Measurements from ENCODE around the gene TPD52L1.

- TF ChIP-seq MAZ (IDR thresholded peaks at IDR 0.05; ENCODE audit: borderline replicate concordance, low read depth, low read length) (no peak), CTCF (conservative IDR thresholded peaks at IDR 0.05; ENCODE audit: low read depth, low read length) (no peak), POLR2A (IDR thresholded peaks at IDR 0.05; ENCODE audit: low read depth, low read length) (no peak), MXI1 (IDR thresholded peaks at IDR 0.05; ENCODE audit: borderline replicate concordance, low read depth, low read length) (no peak), RCOR1 (IDR thresholded peaks at IDR 0.05; ENCODE audit: insufficient replicate concordance, low read length) (no peak), CEBPB (IDR thresholded peaks at IDR 0.05; ENCODE audit: low read depth, low read length) (no peak), SMC3 (IDR thresholded peaks at IDR 0.05; ENCODE audit: low read depth, low read length) (no peak), RAD21 (IDR thresholded peaks at IDR 0.05; ENCODE audit: low read length) (no peak), ELK1 (IDR thresholded peaks at IDR 0.05; ENCODE audit: borderline replicate concordance, low read depth, low read length) (no peak), RFX5 (IDR thresholded peaks at IDR 0.05; ENCODE audit: low read depth, low read length) (no peak), FOS (IDR thresholded peaks at IDR 0.05; ENCODE audit: low read depth, low read length) (no peak), BHLHE40 (IDR thresholded peaks at IDR 0.05; ENCODE audit: low read depth, low read length) (no peak), CHD1 (IDR thresholded peaks at IDR 0.05; ENCODE audit: low read depth, low read length) (no peak)
Observed at GRCh38 chr6:125189494-125189893, 35.9 kb downstream of the TPD52L1 start.

All from IMR-90 (cell line).